HepG2 (cell line): Measurements from ENCODE around the gene MTHFD1L. TPM values are rescaled to one million over a fixed set of nuclear protein-coding genes. Genes with fewer than 3 reads are reported as not detected.

Experiments
- ATAC-seq: fragments of 200-7000 bp; cut with Tn5 transposase; 3 replicates; pipeline ENCODE4 v1.9.1; 2020; ENCODE audit warnings: mild to moderate bottlenecking, moderate library complexity
- BruUV-seq: library from RNA; stranded (reverse); fragments of 400-500 nt; replicated peaks from 2 replicates; lab custom pipeline; 2021; lab: Mats Ljungman, UMichigan
- CTCF ChIA-PET: fragments of 300-600 bp; formaldehyde crosslinking; extraction: SDS; loops from one replicate; lab custom pipeline; 2021; ENCODE audit warnings: low total read pairs, inconsistent platforms, low intra/inter-chr PET ratio; lab: Yijun Ruan, JAX
- POLR2A ChIA-PET: fragments of 350-600 bp; sonication (Branson Sonifier 250); formaldehyde crosslinking; loops from one replicate; lab custom pipeline; 2020; ENCODE audit warnings: antibody characterized with exemption, inconsistent platforms; lab: Yijun Ruan, JAX
- DNase-seq: peaks from one replicate; pipeline ENCODE4 v3.0.0-alpha.2; 2015; ENCODE audit warnings: low spot score
- FAIRE-seq: peaks from 3 replicates; lab custom pipeline; 2011; peaks lifted over from hg19 to GRCh38; lab: Jason Lieb, UNC
- H2AFZ ChIP-seq: one replicate; pipeline ENCODE4 v1.6.1; 2011; ENCODE audit warnings: low read length, inconsistent platforms
- H3K27ac ChIP-seq: fragments of 300-600 bp; 3 replicates; pipeline ENCODE4 v1.8.0; 2011; ENCODE audit warnings: mixed run types, mild to moderate bottlenecking, mixed read lengths, low read length, inconsistent platforms; ENCODE audit not compliant: insufficient read depth; ENCODE audit errors: extremely low read length
- H3K27me3 ChIP-seq, 2 experiments: fragments of 200-600 bp in 1 of 2; 2 replicates in 1 of 2; 3 replicates in 1 of 2; pipeline versions ENCODE4 v1.6.0 to v1.8.0; 2011; ENCODE audit warnings: low read length in 2 of 2, mild to moderate bottlenecking in 2 of 2, moderate library complexity in 2 of 2, inconsistent platforms in 1 of 2; ENCODE audit not compliant: insufficient read depth in 2 of 2, control insufficient read depth in 1 of 2
- H3K36me3 ChIP-seq, 2 experiments: fragments of 200-600 bp in 1 of 2; replicated peaks in 1 of 2; 2 replicates in 1 of 2; 3 replicates in 1 of 2; pipeline versions ENCODE4 v1.5.1 to v1.8.0; 2011; ENCODE audit warnings: low read length in 2 of 2, inconsistent platforms in 1 of 2; ENCODE audit not compliant: insufficient read depth in 2 of 2, control insufficient read depth in 1 of 2
- H3K4me1 ChIP-seq: 2 replicates; pipeline ENCODE4 v1.5.1; 2012; ENCODE audit warnings: low read length, inconsistent platforms; ENCODE audit not compliant: insufficient read depth
- H3K4me2 ChIP-seq: 2 replicates; pipeline ENCODE4 v1.6.0; 2011; ENCODE audit warnings: low read depth, low read length, inconsistent platforms
- H3K4me3 ChIP-seq, 3 experiments: fragments of 200-600 bp in 1 of 3; sonication (generic), shearing (Covaris generic) in 1 of 3; replicated peaks in 1 of 3; 2 replicates each; pipeline ENCODE4 v1.5.1; 2011 to 2016; ENCODE audit warnings: low read length in 3 of 3, inconsistent platforms in 2 of 3, low read depth in 2 of 3, mild to moderate bottlenecking in 2 of 3, control low read depth in 1 of 3, mixed read lengths in 1 of 3; ENCODE audit not compliant: insufficient read depth in 1 of 3
- H3K79me2 ChIP-seq: one replicate; pipeline ENCODE4 v1.6.1; 2011; ENCODE audit warnings: low read length, inconsistent platforms; ENCODE audit not compliant: insufficient read depth
- H3K9ac ChIP-seq: 2 replicates; pipeline ENCODE4 v1.6.0; 2011; ENCODE audit warnings: mild to moderate bottlenecking, low read depth, low read length, inconsistent platforms; ENCODE audit not compliant: insufficient read depth
- H3K9me3 ChIP-seq: 2 replicates; pipeline ENCODE4 v1.5.1; 2012; ENCODE audit warnings: mild to moderate bottlenecking, low read length
- H4K20me1 ChIP-seq: 2 replicates; pipeline ENCODE4 v1.6.0; 2011; ENCODE audit warnings: inconsistent platforms, mild to moderate bottlenecking, low read length, moderate library complexity; ENCODE audit not compliant: insufficient read depth
- ARID4A ChIP-seq: sonication (generic); formaldehyde crosslinking; IDR thresholded peaks from 2 replicates; pipeline ENCODE4 v1.5.0; 2020; ENCODE audit warnings: mild to moderate bottlenecking, missing genetic modification reagents, borderline replicate concordance
- LRRFIP1 ChIP-seq: sonication (generic); formaldehyde crosslinking; conservative IDR thresholded peaks from 2 replicates; pipeline ENCODE4 v1.4.0; 2020; ENCODE audit warnings: missing genetic modification reagents
- MYC ChIP-seq: sonication (generic); formaldehyde crosslinking; IDR thresholded peaks from 2 replicates; pipeline ENCODE4 v1.9.0; 2021; ENCODE audit warnings: missing genetic modification reagents, borderline replicate concordance
- NFE2L1 ChIP-seq: sonication (generic); formaldehyde crosslinking; IDR thresholded peaks from 2 replicates; pipeline ENCODE4 v1.4.0; 2020; ENCODE audit warnings: missing genetic modification reagents, mild to moderate bottlenecking, borderline replicate concordance
- PRDM15 ChIP-seq: sonication (generic); formaldehyde crosslinking; IDR thresholded peaks from 2 replicates; pipeline ENCODE4 v1.4.0; 2020; ENCODE audit warnings: missing genetic modification reagents
- PTBP1 ChIP-seq: fragments of 200-400 bp; formaldehyde crosslinking; IDR thresholded peaks from 2 replicates; pipeline ENCODE4 v1.6.1; 2018; ENCODE audit warnings: low read length, low read depth; ENCODE audit not compliant: poor library complexity, severe bottlenecking
- ZFX ChIP-seq: sonication (generic); formaldehyde crosslinking; IDR thresholded peaks from 2 replicates; pipeline ENCODE4 v1.4.0; 2020; ENCODE audit warnings: mild to moderate bottlenecking, low read depth, missing genetic modification reagents, moderate library complexity
- ZNF10 ChIP-seq: sonication (generic); formaldehyde crosslinking; IDR thresholded peaks from 2 replicates; pipeline ENCODE4 v1.4.0; 2020; ENCODE audit warnings: mild to moderate bottlenecking, low read depth, missing genetic modification reagents, borderline replicate concordance
- ZNF335 ChIP-seq: sonication (generic); formaldehyde crosslinking; IDR thresholded peaks from 2 replicates; pipeline ENCODE4 v1.4.0; 2020; ENCODE audit warnings: missing genetic modification reagents
- ZNF768 ChIP-seq: sonication (generic); formaldehyde crosslinking; IDR thresholded peaks from 2 replicates; pipeline ENCODE4 v1.4.0; 2020; ENCODE audit warnings: missing genetic modification reagents
- ZNF770 ChIP-seq: sonication (generic); formaldehyde crosslinking; IDR thresholded peaks from 2 replicates; pipeline ENCODE4 v1.5.0; 2020; ENCODE audit warnings: mild to moderate bottlenecking, missing genetic modification reagents
- WGBS: methylation state at CpG from one replicate; pipeline ENCODE4 v1.1.6; 2017; ENCODE audit warnings: low lambda C conversion rate; 5-methylcytosine and 5-hydroxymethylcytosine counted together
- in situ Hi-C: cut with HindIII; loops from 2 replicates; pipeline ENCODE4 v1.10.0; 2017; ENCODE audit warnings: low pct_unique_long_range_greater_than_20kb; ENCODE audit not compliant: extremely low pct_ligation_motif_present
- intact Hi-C: fragments of 100-400 bp; cut with micrococcal nuclease; formaldehyde crosslinking; loops from one replicate; pipeline ENCODE4 v1.10.0; 2022; ENCODE audit not compliant: unreplicated experiment
- polyA plus RNA-seq, 8 experiments: library from polyadenylated mRNA; depleted of rRNA in 3 of 8; stranded (reverse) in 7 of 8; unstranded in 1 of 8; fragments of >200 nt; fragmentation: Illumina TruSeq in 4 of 8; extraction: Trizol in 4 of 8; gene quantifications; 2 replicates each; pipeline versions ENCODE4 v1.2.1 to v1.2.3, GENCODE V29; 2011 to 2016; ENCODE audit warnings: low read depth in 4 of 8, missing spikeins in 1 of 8, mixed read lengths in 1 of 8; ENCODE audit not compliant: insufficient read depth in 1 of 8
- total RNA-seq, 5 experiments: library from RNA; depleted of rRNA; stranded (reverse); fragments of >200 nt; fragmentation: Illumina TruSeq; extraction: Trizol; gene quantifications; 2 replicates each; pipeline ENCODE4 v1.2.3, GENCODE V29; 2016; ENCODE audit warnings: low read depth in 1 of 5

The MTHFD1L gene
- total and polyA plus RNA-seq, 2 of the 13 experiments (the other 11 are each of a cell fraction or from before 2014, with no cell fraction given), result 24.0 to 39.6 TPM

- H3K4me1 ChIP-seq, result no peaks in the 10 kb centered on the region
- in situ Hi-C loops, result no loop called here
- peaks cover 4 to 13% of the 10 kb centered on the region in 2 experiments; a peak in 4 of 5 replicates for H3K36me3 ChIP-seq
- WGBS, result 94% methylated on average over 4 of the region's 4 CpGs
- ChIA-PET POLR2A (interaction anchor here (0.9 kb wide), 1 partner anchor 13 kb away, joined by 3 read pairs; no protein-coding TSS in a partner anchor), CTCF (no interaction called here)
- H3K27me3 ChIP-seq, result no peaks in the 10 kb centered on the region
- H3K4me2 ChIP-seq, result no peak overlapping the region
- intact Hi-C loops, result no loop called here
- no peak for FAIRE-seq
- no peak for ATAC-seq
- no peaks in the 10 kb centered on the region for H4K20me1 ChIP-seq
- no peaks in the 10 kb centered on the region for H3K79me2 ChIP-seq
- no peak overlapping the region for H3K4me3 ChIP-seq
- no peak overlapping the region for H3K9ac ChIP-seq
- no peak for DNase-seq
- no TSS peak for BruUV-seq
- H3K27ac ChIP-seq, result no peak overlapping the region
- no peak overlapping the region for H2AFZ ChIP-seq
- no peaks in the 10 kb centered on the region for H3K9me3 ChIP-seq
- TF ChIP-seq MYC (CRISPR knock-in tag), result no peak
- TF ChIP-seq ZNF770 (CRISPR knock-in tag), result no peak
- TF ChIP-seq PTBP1, result no peak
- TF ChIP-seq ZNF10 (CRISPR knock-in tag), result no peak
- no peak for TF ChIP-seq LRRFIP1
- TF ChIP-seq ARID4A (CRISPR knock-in tag), result no peak
- TF ChIP-seq ZNF768 (CRISPR knock-in tag), result no peak
- TF ChIP-seq PRDM15 (CRISPR knock-in tag), result no peak
- TF ChIP-seq ZFX (CRISPR knock-in tag), result no peak
- TF ChIP-seq NFE2L1, result no peak
- TF ChIP-seq ZNF335 (CRISPR knock-in tag), result no peak
These were observed 216.2 kb downstream of the MTHFD1L start for GRCh38 chr6:151081656-151082055.
